IMR-90 (cell line): Measurements from ENCODE around the gene SP9. TPM values are rescaled to one million over a fixed set of nuclear protein-coding genes. Genes with fewer than 3 reads are reported as not detected.

Source experiments
- ATAC-seq: fragments of 200-7000 bp; cut with Tn5 transposase; 2 replicates; pipeline ENCODE4 v1.9.1; 2020; ENCODE audit warnings: low read depth, mild to moderate bottlenecking, moderate library complexity
- BruUV-seq: library from RNA; stranded (reverse); fragments of 400-500 nt; replicated peaks from 2 replicates; lab custom pipeline; 2021; lab: Mats Ljungman, UMichigan
- CTCF ChIA-PET: fragments of 300-600 bp; formaldehyde crosslinking; extraction: SDS; loops from one replicate; lab custom pipeline; 2021; ENCODE audit warnings: antibody characterized with exemption; lab: Yijun Ruan, JAX
- POLR2A ChIA-PET: fragments of 300-600 bp; sonication (Branson Sonifier 250); formaldehyde crosslinking; loops from one replicate; lab custom pipeline; 2022; ENCODE audit warnings: antibody characterized with exemption; ENCODE audit not compliant: unreplicated experiment; lab: Charles Lee
- DNase-seq: peaks from one replicate; pipeline ENCODE4 v3.0.0; 2013
- H2AFZ ChIP-seq: replicated peaks from 2 replicates; pipeline ENCODE3; 2013; ENCODE audit warnings: low read length, mild to moderate bottlenecking; ENCODE audit not compliant: poor library complexity
- H2AK5ac ChIP-seq: 2 replicates; pipeline ENCODE4 v1.6.1; 2013; ENCODE audit warnings: low read depth, low read length, inconsistent platforms
- H2AK9ac ChIP-seq: replicated peaks from 2 replicates; pipeline ENCODE3; 2013; ENCODE audit warnings: mild to moderate bottlenecking, low read depth, low read length, moderate library complexity; ENCODE audit not compliant: poor library complexity
- H2BK120ac ChIP-seq: 2 replicates; pipeline ENCODE4 v1.6.1; 2013; ENCODE audit warnings: low read depth, low read length, inconsistent platforms
- H2BK15ac ChIP-seq: 3 replicates; pipeline ENCODE4 v1.6.1; 2013; ENCODE audit warnings: low read depth, low read length, inconsistent platforms
- H2BK20ac ChIP-seq: 2 replicates; pipeline ENCODE4 v1.6.1; 2013; ENCODE audit warnings: low read depth, mild to moderate bottlenecking, inconsistent platforms, low read length, moderate library complexity
- H2BK5ac ChIP-seq: 2 replicates; pipeline ENCODE4 v1.6.1; 2013; ENCODE audit warnings: mild to moderate bottlenecking, low read depth, low read length, inconsistent platforms; ENCODE audit not compliant: poor library complexity, severe bottlenecking
- H3K14ac ChIP-seq: replicated peaks from 2 replicates; pipeline ENCODE4 v1.6.1; 2013; ENCODE audit warnings: low read depth, low read length, inconsistent platforms
- H3K18ac ChIP-seq: 2 replicates; pipeline ENCODE4 v1.6.1; 2013; ENCODE audit warnings: low read depth, low read length, control low read depth
- H3K23ac ChIP-seq: 2 replicates; pipeline ENCODE4 v1.6.1; 2013; ENCODE audit warnings: low read depth, low read length, inconsistent platforms
- H3K27ac ChIP-seq: 2 replicates; pipeline ENCODE4 v1.5.1; 2013; ENCODE audit warnings: mild to moderate bottlenecking, control low read depth, low read length; ENCODE audit not compliant: insufficient read depth
- H3K27me3 ChIP-seq: 2 replicates; pipeline ENCODE4 v1.6.1; 2013; ENCODE audit warnings: low read length; ENCODE audit not compliant: control insufficient read depth, insufficient read depth
- H3K36me3 ChIP-seq: 2 replicates; pipeline ENCODE4 v1.6.1; 2013; ENCODE audit warnings: low read length, mixed read lengths; ENCODE audit not compliant: control insufficient read depth, insufficient read depth
- H3K4ac ChIP-seq: 2 replicates; pipeline ENCODE4 v1.6.1; 2013; ENCODE audit warnings: low read depth, low read length, inconsistent platforms
- H3K4me1 ChIP-seq: 2 replicates; pipeline ENCODE4 v1.6.1; 2013; ENCODE audit warnings: low read length, mixed read lengths; ENCODE audit not compliant: control insufficient read depth, insufficient read depth
- H3K4me2 ChIP-seq: 2 replicates; pipeline ENCODE4 v1.6.1; 2013; ENCODE audit warnings: low read depth, mild to moderate bottlenecking, control low read depth, low read length, moderate library complexity
- H3K4me3 ChIP-seq: 2 replicates; pipeline ENCODE4 v1.5.1; 2013; ENCODE audit warnings: low read depth, mild to moderate bottlenecking, control low read depth, low read length, moderate library complexity; ENCODE audit not compliant: insufficient read depth
- H3K56ac ChIP-seq: 2 replicates; pipeline ENCODE4 v1.6.1; 2013; ENCODE audit warnings: low read length, inconsistent platforms; ENCODE audit not compliant: insufficient read depth; ENCODE audit errors: extremely low read depth
- H3K79me1 ChIP-seq, 2 experiments: 2 replicates each; pipeline ENCODE4 v1.6.1; 2013; ENCODE audit warnings: low read length in 2 of 2, inconsistent platforms in 1 of 2, low read depth in 1 of 2
- H3K9ac ChIP-seq: 2 replicates; pipeline ENCODE4 v1.6.1; 2013; ENCODE audit warnings: low read depth, low read length, control low read depth
- H3K9me1 ChIP-seq: 2 replicates; pipeline ENCODE4 v1.6.1; 2013; ENCODE audit warnings: low read length, inconsistent platforms; ENCODE audit not compliant: insufficient read depth
- H3K9me3 ChIP-seq: 2 replicates; pipeline ENCODE4 v1.6.1; 2013; ENCODE audit warnings: low read length; ENCODE audit not compliant: control insufficient read depth, insufficient read depth
- H4K20me1 ChIP-seq: 2 replicates; pipeline ENCODE4 v1.6.1; 2013; ENCODE audit warnings: low read length, inconsistent platforms; ENCODE audit not compliant: insufficient read depth
- H4K5ac ChIP-seq: 2 replicates; pipeline ENCODE4 v1.6.1; 2013; ENCODE audit warnings: mild to moderate bottlenecking, low read depth, low read length, control low read depth
- H4K8ac ChIP-seq, 2 experiments: 2 replicates each; pipeline ENCODE4 v1.6.1; 2013; ENCODE audit warnings: low read depth in 2 of 2, low read length in 2 of 2, control low read depth in 1 of 2, inconsistent platforms in 1 of 2
- H4K91ac ChIP-seq: 2 replicates; pipeline ENCODE4 v1.6.1; 2013; ENCODE audit warnings: low read depth, low read length, inconsistent platforms; ENCODE audit not compliant: insufficient read depth
- BHLHE40 ChIP-seq: fragments of 150-350 bp; IDR thresholded peaks from 2 replicates; pipeline ENCODE4 v1.6.1; 2016; ENCODE audit warnings: mild to moderate bottlenecking, low read depth, low read length
- MAZ ChIP-seq: IDR thresholded peaks from 2 replicates; pipeline ENCODE4 v1.6.1; 2012; ENCODE audit warnings: low read depth, mild to moderate bottlenecking, low read length, improper control_type of control experiment, moderate library complexity, borderline replicate concordance
- MXI1 ChIP-seq: IDR thresholded peaks from 2 replicates; pipeline ENCODE4 v1.6.1; 2012; ENCODE audit warnings: low read depth, mild to moderate bottlenecking, low read length, moderate library complexity, borderline replicate concordance
- POLR2A ChIP-seq: IDR thresholded peaks from 2 replicates; pipeline ENCODE4 v1.6.1; 2012; ENCODE audit warnings: mild to moderate bottlenecking, low read depth, low read length
- RAD21 ChIP-seq: IDR thresholded peaks from 2 replicates; pipeline ENCODE4 v1.6.1; 2012; ENCODE audit warnings: low read length, improper control_type of control experiment
- WGBS, 2 experiments: methylation state at CpG; one replicate each; pipeline versions ENCODE4 v1.1.5 to v1.1.7; 2013; ENCODE audit warnings: missing lambda C conversion rate in 2 of 2; ENCODE audit not compliant: insufficient read length in 1 of 2; ENCODE audit errors: extremely low coverage in 2 of 2; 5-methylcytosine and 5-hydroxymethylcytosine counted together
- dilution Hi-C: fragments of 300-500 bp; cut with HindIII; formaldehyde crosslinking; loops from one replicate; pipeline ENCODE4 v1.14.3; 2018; ENCODE audit warnings: low sequenced_read_pairs; ENCODE audit not compliant: unreplicated experiment
- in situ Hi-C: fragments of 300-500 bp; cut with MboI; formaldehyde crosslinking; loops from 3 replicates; pipeline ENCODE4 v1.14.3; 2019; ENCODE audit warnings: low sequenced_read_pairs, inconsistent platforms, mixed read lengths
- intact Hi-C: fragments of 100-400 bp; cut with micrococcal nuclease; formaldehyde crosslinking; loops from 2 replicates; pipeline ENCODE4 v1.10.0; 2022
- polyA plus RNA-seq, 3 experiments: library from polyadenylated mRNA; depleted of rRNA; stranded (reverse); fragments of >200 nt; gene quantifications; 2 replicates each; pipeline ENCODE4 v1.2.3, GENCODE V29; 2012; ENCODE audit warnings: low replicate concordance in 1 of 3
- total RNA-seq: library from RNA; depleted of rRNA; stranded (reverse); fragments of >200 nt; gene quantifications from 2 replicates; pipeline ENCODE4 v1.2.3, GENCODE V29; 2012
- TF ChIP-seq, protein P1 (sequence below): fragments of 150-350 bp; IDR thresholded peaks from 2 replicates; pipeline ENCODE4 v1.6.1; 2017; ENCODE audit warnings: mild to moderate bottlenecking, antibody characterized with exemption, low read length, low read depth

Gene SP9
- total and polyA plus RNA-seq, 2 of the 4 experiments (the other 2 are of a cell fraction): not detected

DNA sequence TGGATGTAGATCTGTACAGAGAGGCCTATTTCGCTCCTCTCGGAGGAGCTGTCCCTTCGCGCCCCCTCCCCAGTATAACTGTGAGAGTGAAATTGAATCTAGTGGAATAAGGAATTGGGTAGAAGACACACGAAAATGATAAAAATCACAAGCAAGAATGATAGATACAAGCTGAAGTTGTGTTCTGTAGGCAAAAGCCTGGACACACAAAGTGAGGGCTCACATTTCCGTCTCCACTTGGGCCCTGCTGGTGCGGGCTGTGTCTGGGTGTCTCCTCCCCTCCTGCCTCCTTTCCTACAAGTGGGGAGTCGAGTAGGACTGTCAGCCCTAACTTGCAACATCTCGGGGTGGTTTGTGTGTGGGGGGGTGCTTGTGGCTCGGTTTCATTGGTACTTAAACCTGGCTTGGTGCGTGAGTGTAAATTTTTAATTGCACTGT lies 457 bp upstream of the SP9 start:
- Histone ChIP-seq H3K56ac (no peak overlapping the region), H3K4ac (no peak overlapping the region), H3K4me2 (no peak overlapping the region), H3K18ac (no peak overlapping the region), H3K14ac (no peak overlapping the region), H2AK9ac (no peak overlapping the region), H3K9ac (no peak overlapping the region), H3K79me1 (no peaks in the 10 kb centered on the region), H3K9me3 (peaks cover 9% of the 10 kb centered on the region), H2BK15ac (no peak overlapping the region), H2BK20ac (no peak overlapping the region), H4K20me1 (peaks cover 28% of the 10 kb centered on the region; the same call in 1 of the 2 replicates), H3K4me1 (peaks cover 10% of the 10 kb centered on the region), H3K23ac (no peak overlapping the region), H2BK5ac (no peak overlapping the region), H3K9me1 (no peaks in the 10 kb centered on the region), H2AK5ac (no peak overlapping the region), H4K8ac (no peak overlapping the region), H4K91ac (no peak overlapping the region), H3K4me3 (no peak overlapping the region), H2AFZ (peak overlapping the region; percentile 1), H3K36me3 (no peaks in the 10 kb centered on the region), H3K27me3 (peaks cover 92% of the 10 kb centered on the region), H4K5ac (no peak overlapping the region), H2BK120ac (no peak overlapping the region), H3K27ac (no peak overlapping the region)
- dilution Hi-C loops (no loop called here), intact Hi-C loops (no loop called here), in situ Hi-C loops (loop anchor here (25.0 kb wide), 2 partner anchors 747 to 1522 kb away; no protein-coding TSS in a partner anchor)
- CTCF ChIA-PET: no interaction called here
- no peak for ATAC-seq
- BruUV-seq: no TSS peak
- no peak for TF ChIP-seq RAD21
- no peak for TF ChIP-seq MXI1
- TF ChIP-seq, protein P1, sequence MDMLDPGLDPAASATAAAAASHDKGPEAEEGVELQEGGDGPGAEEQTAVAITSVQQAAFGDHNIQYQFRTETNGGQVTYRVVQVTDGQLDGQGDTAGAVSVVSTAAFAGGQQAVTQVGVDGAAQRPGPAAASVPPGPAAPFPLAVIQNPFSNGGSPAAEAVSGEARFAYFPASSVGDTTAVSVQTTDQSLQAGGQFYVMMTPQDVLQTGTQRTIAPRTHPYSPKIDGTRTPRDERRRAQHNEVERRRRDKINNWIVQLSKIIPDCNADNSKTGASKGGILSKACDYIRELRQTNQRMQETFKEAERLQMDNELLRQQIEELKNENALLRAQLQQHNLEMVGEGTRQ: no peak
- TF ChIP-seq MAZ: no peak
- no peak for TF ChIP-seq POLR2A
- TF ChIP-seq BHLHE40: no peak
- no CpG with 5 or more reads among the region's 11 CpGs for WGBS, 2 experiments
- POLR2A ChIA-PET: no interaction called here
- DNase-seq: no peak
